Thyroid gland (tissue), 4 donors: ENCODE measurements around the gene ACTR1A. TPM values are rescaled to one million over a fixed set of nuclear protein-coding genes. Genes with fewer than 3 reads are reported as not detected.

Source experiments
- DNase-seq, 2 donors: peaks; one replicate each; pipeline ENCODE4 v3.0.0-alpha.2; 2019
- H3K27ac ChIP-seq, 3 donors: fragments of 200-600 bp; sonication (generic); 1 replicate in 2 of 3; 2 replicates in 1 of 3; pipeline ENCODE4 v1.5.1; 2016 to 2019; ENCODE audit warnings: mild to moderate bottlenecking in 1 of 3, moderate library complexity in 1 of 3
- H3K27me3 ChIP-seq: fragments of 200-600 bp; sonication (generic); one replicate; pipeline ENCODE4 v1.5.1; 2019
- H3K36me3 ChIP-seq, 2 donors: fragments of 200-600 bp; sonication (generic); one replicate each; pipeline ENCODE4 v1.5.1; 2016 to 2019
- H3K4me1 ChIP-seq, 2 donors: fragments of 200-600 bp; sonication (generic); one replicate each; pipeline ENCODE4 v1.5.1; 2017 to 2019
- H3K4me3 ChIP-seq, 3 donors: fragments of 200-600 bp; sonication (generic); replicated peaks in 1 of 3; 1 replicate in 2 of 3; 2 replicates in 1 of 3; pipeline ENCODE4 v1.5.1; 2016; ENCODE audit warnings: mild to moderate bottlenecking in 1 of 3
- H3K9me3 ChIP-seq: fragments of 200-600 bp; sonication (generic); one replicate; pipeline ENCODE4 v1.5.1; 2017
- POLR2A ChIP-seq, 2 donors: fragments of 450-650 bp; IDR thresholded peaks; one replicate each; pipeline ENCODE4 v1.6.1; 2017; ENCODE audit warnings: antibody characterized with exemption in 2 of 2, mild to moderate bottlenecking in 2 of 2, moderate library complexity in 1 of 2
- WGBS, 2 donors: methylation state at CpG; one replicate each; pipeline ENCODE4 v1.1.5; 2017; 5-methylcytosine and 5-hydroxymethylcytosine counted together
- intact Hi-C: fragments of 100-400 bp; cut with DNase I; formaldehyde crosslinking; loops from one replicate; pipeline ENCODE4 v1.15.1; 2023
- total RNA-seq, 4 donors: library from RNA; depleted of rRNA; stranded (reverse); fragments of >200 nt; gene quantifications; one replicate each; pipeline ENCODE4 v1.2.3, GENCODE V29; 2016
- TF ChIP-seq, protein P1 (sequence below), 6 experiments: fragments of 200-600 bp in 3 of 6; fragments of 450-650 bp in 3 of 6; sonication (generic) in 3 of 6; IDR thresholded peaks; one replicate each; pipeline ENCODE4 v1.5.1; 2016 to 2019; ENCODE audit warnings: antibody characterized with exemption in 6 of 6, mild to moderate bottlenecking in 2 of 6, inconsistent platforms in 1 of 6, moderate library complexity in 1 of 6

The ACTR1A gene
- total RNA-seq, 4 donors from 2014 or later = 94.1 to 111 (median 103) TPM

GRCh38 chr10:102462512-102463054 is 39.9 kb downstream of the ACTR1A start:
- Histone ChIP-seq H3K4me3 (no peak overlapping the region), H3K4me1 (peaks cover 15 to 25% of the 10 kb centered on the region in 2 donors), H3K27ac (peak overlapping the region in 2 of 3 donors; percentile 45 to 48), H3K9me3 (no peaks in the 10 kb centered on the region), H3K36me3 (no peaks in the 10 kb centered on the region), H3K27me3 (no peaks in the 10 kb centered on the region)
- intact Hi-C loops = no loop called here
- DNase-seq = no peak
- TF ChIP-seq POLR2A (IDR thresholded peaks at IDR 0.05) = no peak
- TF ChIP-seq, protein P1, sequence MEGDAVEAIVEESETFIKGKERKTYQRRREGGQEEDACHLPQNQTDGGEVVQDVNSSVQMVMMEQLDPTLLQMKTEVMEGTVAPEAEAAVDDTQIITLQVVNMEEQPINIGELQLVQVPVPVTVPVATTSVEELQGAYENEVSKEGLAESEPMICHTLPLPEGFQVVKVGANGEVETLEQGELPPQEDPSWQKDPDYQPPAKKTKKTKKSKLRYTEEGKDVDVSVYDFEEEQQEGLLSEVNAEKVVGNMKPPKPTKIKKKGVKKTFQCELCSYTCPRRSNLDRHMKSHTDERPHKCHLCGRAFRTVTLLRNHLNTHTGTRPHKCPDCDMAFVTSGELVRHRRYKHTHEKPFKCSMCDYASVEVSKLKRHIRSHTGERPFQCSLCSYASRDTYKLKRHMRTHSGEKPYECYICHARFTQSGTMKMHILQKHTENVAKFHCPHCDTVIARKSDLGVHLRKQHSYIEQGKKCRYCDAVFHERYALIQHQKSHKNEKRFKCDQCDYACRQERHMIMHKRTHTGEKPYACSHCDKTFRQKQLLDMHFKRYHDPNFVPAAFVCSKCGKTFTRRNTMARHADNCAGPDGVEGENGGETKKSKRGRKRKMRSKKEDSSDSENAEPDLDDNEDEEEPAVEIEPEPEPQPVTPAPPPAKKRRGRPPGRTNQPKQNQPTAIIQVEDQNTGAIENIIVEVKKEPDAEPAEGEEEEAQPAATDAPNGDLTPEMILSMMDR (IDR thresholded peaks at IDR 0.05) = no peak
- WGBS, 2 donors = 72 to 78% methylated on average over 6 of the region's 6 CpGs

DNA sequence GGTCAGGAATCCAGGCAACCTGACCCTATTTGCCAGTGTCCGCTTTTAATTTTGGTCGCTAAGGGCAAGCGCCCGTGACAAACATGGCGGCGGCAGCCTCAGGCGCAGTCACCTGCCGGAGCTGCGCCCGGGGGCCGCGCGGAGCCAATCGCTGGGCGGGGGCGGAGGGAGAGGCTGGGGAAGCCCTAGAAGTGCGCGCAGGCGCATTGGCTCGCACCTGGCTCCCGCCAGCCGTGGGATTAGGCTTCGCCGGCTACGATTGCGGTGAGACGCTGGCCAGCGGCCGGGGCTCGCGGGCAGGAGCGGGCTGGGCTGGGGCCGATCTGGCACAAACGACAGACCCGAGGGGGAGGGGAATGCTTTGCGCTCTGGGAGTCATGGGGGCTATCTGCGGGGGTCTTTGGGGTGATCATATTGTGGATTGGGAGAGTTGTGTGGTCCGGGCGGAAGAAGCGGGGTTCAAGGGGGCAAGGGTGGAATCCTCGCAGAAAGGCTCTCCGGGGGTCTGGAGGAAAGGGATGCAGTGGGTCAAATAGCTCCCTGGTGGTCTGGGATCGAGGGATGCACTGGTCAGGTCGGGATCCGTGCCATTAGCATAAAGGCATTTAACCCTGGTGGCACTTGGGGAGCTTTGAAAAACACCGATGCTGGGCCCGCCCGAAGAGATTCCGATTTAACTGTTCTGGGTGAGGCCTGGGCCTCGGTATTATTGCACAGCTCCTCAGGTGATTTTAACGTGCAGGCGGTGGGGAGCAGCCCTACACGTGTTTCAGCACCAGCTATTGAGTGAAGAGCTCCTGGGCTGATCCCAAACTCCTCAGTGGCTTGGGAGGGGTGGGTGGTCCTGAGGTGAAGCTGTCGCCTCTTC is 41.1 kb downstream of the ACTR1A start:
- H3K9me3 ChIP-seq = no peaks in the 10 kb centered on the region
- no peaks in the 10 kb centered on the region for H3K36me3 ChIP-seq
- peak overlapping the region in 1 of 3 donors; percentile 34 for H3K27ac ChIP-seq
- no peaks in the 10 kb centered on the region for H3K27me3 ChIP-seq
- WGBS, 2 donors = 3 to 7% methylated on average over 27 to 49 of the region's 54 CpGs
- H3K4me1 ChIP-seq = peaks cover 15 to 26% of the 10 kb centered on the region in 2 donors
- peak; percentile 97 for DNase-seq
- intact Hi-C loops = no loop called here
- TF ChIP-seq, protein P1 (IDR thresholded peaks at IDR 0.05) = no peak
- TF ChIP-seq POLR2A (IDR thresholded peaks at IDR 0.05) = peak in 1 of 2 donors; percentile 63
- peak overlapping the region in 1 of 3 donors; percentile 55 for H3K4me3 ChIP-seq

- Histone ChIP-seq H3K4me3 (peak overlapping the region in 1 of 3 donors; percentile 55), H3K36me3 (no peaks in the 10 kb centered on the region), H3K27me3 (no peaks in the 10 kb centered on the region), H3K4me1 (peaks cover 15 to 32% of the 10 kb centered on the region in 2 donors), H3K9me3 (no peaks in the 10 kb centered on the region), H3K27ac (peak overlapping the region in 1 of 3 donors; percentile 34)
- DNase-seq = no peak
- TF ChIP-seq POLR2A (IDR thresholded peaks at IDR 0.05) = no peak
- TF ChIP-seq, protein P1 (IDR thresholded peaks at IDR 0.05) = no peak
- 23 to 31% methylated on average over 7 to 8 of the region's 8 CpGs for WGBS, 2 donors
- intact Hi-C loops = no loop called here
These were observed 41.7 kb downstream of the ACTR1A start for GRCh38 chr10:102460836-102461186.

DNA sequence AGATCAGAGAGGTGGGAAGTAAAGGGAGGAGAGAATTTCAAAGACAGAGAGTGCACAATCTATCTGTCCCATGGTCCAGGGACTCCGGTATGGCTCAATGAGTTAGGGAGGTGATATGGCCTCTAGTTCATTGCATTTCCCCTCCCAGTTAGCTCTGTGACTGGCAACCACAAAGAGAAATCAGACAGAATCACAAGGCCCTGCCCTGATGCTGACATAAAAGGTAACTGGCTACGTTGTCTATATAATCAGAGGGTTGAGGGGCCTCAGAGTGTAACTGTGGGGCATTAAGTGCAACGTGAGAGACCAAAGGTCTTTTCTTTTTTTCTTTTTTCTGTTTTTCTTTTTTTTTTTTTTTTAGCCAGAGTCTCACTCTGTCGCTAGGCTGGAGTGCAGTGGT is 43.9 kb downstream of the ACTR1A start:
- peaks cover 34 to 51% of the 10 kb centered on the region in 2 donors for H3K4me1 ChIP-seq
- 80 to 88% methylated on average over 4 of the region's 4 CpGs for WGBS, 2 donors
- H3K36me3 ChIP-seq = no peaks in the 10 kb centered on the region
- no peak for TF ChIP-seq POLR2A (IDR thresholded peaks at IDR 0.05)
- TF ChIP-seq, protein P1 (IDR thresholded peaks at IDR 0.05) = no peak
- intact Hi-C loops = no loop called here
- DNase-seq = no peak
- no peaks in the 10 kb centered on the region for H3K9me3 ChIP-seq
- no peak overlapping the region for H3K4me3 ChIP-seq
- H3K27me3 ChIP-seq = no peaks in the 10 kb centered on the region
- no peak overlapping the region for H3K27ac ChIP-seq

DNA sequence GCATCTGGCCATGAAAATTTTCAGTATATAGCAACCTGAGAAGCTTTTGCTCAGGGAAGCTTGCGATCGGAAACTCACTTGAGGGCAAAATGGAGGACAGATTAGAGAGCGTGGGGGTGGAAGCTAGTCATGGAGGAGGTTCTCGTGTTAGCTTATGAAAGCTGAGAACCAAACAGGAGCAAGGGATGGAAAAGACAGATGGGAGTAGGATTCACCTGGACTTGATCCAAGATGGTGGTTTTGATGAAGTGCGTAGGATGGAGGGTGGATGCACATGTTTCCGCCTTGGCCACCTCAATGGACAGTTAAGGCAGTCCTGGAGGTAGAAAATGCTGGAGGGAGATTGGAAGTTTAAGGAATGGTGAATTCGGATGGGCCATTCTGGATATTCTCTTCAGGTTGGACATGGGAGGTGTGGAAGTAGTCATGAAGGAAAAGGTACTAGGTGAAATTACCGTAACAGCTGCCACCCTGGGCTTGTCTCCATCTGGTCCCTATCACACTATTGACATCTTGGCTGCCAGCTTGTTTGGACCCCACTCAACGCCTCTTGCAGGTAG is 44.8 kb downstream of the ACTR1A start:
- H3K4me3 ChIP-seq = no peak overlapping the region
- no peak overlapping the region for H3K27ac ChIP-seq
- TF ChIP-seq, protein P1 (IDR thresholded peaks at IDR 0.05) = no peak
- TF ChIP-seq POLR2A (IDR thresholded peaks at IDR 0.05) = no peak
- intact Hi-C loops = no loop called here
- no peaks in the 10 kb centered on the region for H3K27me3 ChIP-seq
- no peaks in the 10 kb centered on the region for H3K9me3 ChIP-seq
- no peaks in the 10 kb centered on the region for H3K36me3 ChIP-seq
- no peak for DNase-seq
- 84 to 88% methylated on average over 9 of the region's 9 CpGs for WGBS, 2 donors
- H3K4me1 ChIP-seq = peaks cover 38 to 51% of the 10 kb centered on the region in 2 donors
